Body of pancreas (tissue), 4 donors: ENCODE results near the gene PHTF1. TPM values are rescaled to one million over a fixed set of nuclear protein-coding genes. Genes with fewer than 3 reads are reported as not detected.

Source experiments
- ATAC-seq: fragments of 150-250 bp; one replicate; pipeline ENCODE4 v1.9.1; 2016
- DNase-seq, 4 donors: peaks; one replicate each; pipeline ENCODE4 v3.0.0-alpha.2; 2019
- H3K27ac ChIP-seq, 4 donors: fragments of 200-600 bp; sonication (generic); 1 replicate in 3 of 4; 2 replicates in 1 of 4; pipeline versions ENCODE4 v1.5.1 to v1.6.1; 2016 to 2019; ENCODE audit warnings: mild to moderate bottlenecking in 1 of 4, mixed read lengths in 1 of 4, moderate library complexity in 1 of 4
- H3K27me3 ChIP-seq, 2 donors: fragments of 200-600 bp; sonication (generic); one replicate each; pipeline ENCODE4 v1.6.0; 2016; ENCODE audit warnings: mild to moderate bottlenecking in 1 of 2
- H3K36me3 ChIP-seq, 2 donors: fragments of 200-600 bp; sonication (generic); replicated peaks in 1 of 2; 2 replicates each; pipeline ENCODE4 v1.5.1; 2016; ENCODE audit warnings: low read depth in 2 of 2; ENCODE audit not compliant: insufficient read depth in 1 of 2
- H3K4me1 ChIP-seq: fragments of 200-600 bp; sonication (generic); one replicate; pipeline ENCODE4 v1.6.0; 2016
- H3K4me3 ChIP-seq, 2 donors: fragments of 200-600 bp; sonication (generic); 1 replicate in 1 of 2; 2 replicates in 1 of 2; pipeline ENCODE4 v1.5.1; 2016 to 2019
- H3K9me3 ChIP-seq, 3 donors: fragments of 200-600 bp; sonication (generic); 1 replicate in 2 of 3; 2 replicates in 1 of 3; pipeline ENCODE4 v1.5.1; 2016
- POLR2A ChIP-seq, 3 donors: fragments of 450-650 bp; IDR thresholded peaks; one replicate each; pipeline ENCODE4 v1.6.1; 2016; ENCODE audit warnings: antibody characterized with exemption in 3 of 3, mild to moderate bottlenecking in 2 of 3
- WGBS, 2 donors: methylation state at CpG; one replicate each; pipeline ENCODE4 v1.1.5; 2017; 5-methylcytosine and 5-hydroxymethylcytosine counted together
- intact Hi-C: fragments of 100-400 bp; cut with DNase I; formaldehyde crosslinking; loops from one replicate; pipeline ENCODE4 v1.15.1; 2023
- total RNA-seq, 2 donors: library from RNA; depleted of rRNA; stranded (reverse); fragments of >200 nt; gene quantifications; one replicate each; pipeline ENCODE4 v1.1.0, GENCODE V29; 2016
- TF ChIP-seq, protein P1 (sequence below), 7 experiments: fragments of 450-650 bp in 4 of 7; fragments of 200-600 bp in 3 of 7; sonication (generic) in 3 of 7; IDR thresholded peaks; one replicate each; pipeline ENCODE4 v1.5.1; 2016 to 2019; ENCODE audit warnings: antibody characterized with exemption in 7 of 7

PHTF1 gene
- total RNA-seq, 2 donors from 2014 or later, result 9.3 to 29.7 TPM

DNA sequence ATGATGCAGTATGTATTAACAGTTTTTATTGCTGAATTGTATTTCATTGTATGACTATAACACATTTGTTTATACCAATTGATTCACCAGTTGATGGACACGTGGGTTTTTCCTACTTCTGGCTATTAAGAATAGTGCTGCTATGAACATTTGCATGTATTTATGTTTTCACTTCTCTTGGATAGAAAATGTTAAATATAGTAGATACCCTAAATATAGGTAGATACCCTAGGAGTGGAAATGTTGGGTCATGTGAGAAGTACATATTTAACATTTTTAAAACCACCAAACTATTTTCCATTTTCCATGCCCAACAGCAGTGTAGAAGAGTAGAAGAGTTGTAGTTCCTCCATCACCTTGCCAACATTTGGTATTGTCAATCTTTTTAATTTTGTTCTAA is 7.8 kb downstream of the PHTF1 start:
- Histone ChIP-seq H3K36me3 (no peaks in the 10 kb centered on the region), H3K4me3 (no peak overlapping the region), H3K27me3 (no peaks in the 10 kb centered on the region), H3K9me3 (no peaks in the 10 kb centered on the region), H3K4me1 (no peaks in the 10 kb centered on the region), H3K27ac (no peak overlapping the region)
- intact Hi-C loops, result no loop called here
- DNase-seq, result no peak
- no peak for ATAC-seq
- no peak for TF ChIP-seq POLR2A (IDR thresholded peaks at IDR 0.05)
- TF ChIP-seq, protein P1, sequence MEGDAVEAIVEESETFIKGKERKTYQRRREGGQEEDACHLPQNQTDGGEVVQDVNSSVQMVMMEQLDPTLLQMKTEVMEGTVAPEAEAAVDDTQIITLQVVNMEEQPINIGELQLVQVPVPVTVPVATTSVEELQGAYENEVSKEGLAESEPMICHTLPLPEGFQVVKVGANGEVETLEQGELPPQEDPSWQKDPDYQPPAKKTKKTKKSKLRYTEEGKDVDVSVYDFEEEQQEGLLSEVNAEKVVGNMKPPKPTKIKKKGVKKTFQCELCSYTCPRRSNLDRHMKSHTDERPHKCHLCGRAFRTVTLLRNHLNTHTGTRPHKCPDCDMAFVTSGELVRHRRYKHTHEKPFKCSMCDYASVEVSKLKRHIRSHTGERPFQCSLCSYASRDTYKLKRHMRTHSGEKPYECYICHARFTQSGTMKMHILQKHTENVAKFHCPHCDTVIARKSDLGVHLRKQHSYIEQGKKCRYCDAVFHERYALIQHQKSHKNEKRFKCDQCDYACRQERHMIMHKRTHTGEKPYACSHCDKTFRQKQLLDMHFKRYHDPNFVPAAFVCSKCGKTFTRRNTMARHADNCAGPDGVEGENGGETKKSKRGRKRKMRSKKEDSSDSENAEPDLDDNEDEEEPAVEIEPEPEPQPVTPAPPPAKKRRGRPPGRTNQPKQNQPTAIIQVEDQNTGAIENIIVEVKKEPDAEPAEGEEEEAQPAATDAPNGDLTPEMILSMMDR (IDR thresholded peaks at IDR 0.05), result no peak
- 88 to 92% methylated on average over 1 of the region's 1 CpG for WGBS, 2 donors

DNA sequence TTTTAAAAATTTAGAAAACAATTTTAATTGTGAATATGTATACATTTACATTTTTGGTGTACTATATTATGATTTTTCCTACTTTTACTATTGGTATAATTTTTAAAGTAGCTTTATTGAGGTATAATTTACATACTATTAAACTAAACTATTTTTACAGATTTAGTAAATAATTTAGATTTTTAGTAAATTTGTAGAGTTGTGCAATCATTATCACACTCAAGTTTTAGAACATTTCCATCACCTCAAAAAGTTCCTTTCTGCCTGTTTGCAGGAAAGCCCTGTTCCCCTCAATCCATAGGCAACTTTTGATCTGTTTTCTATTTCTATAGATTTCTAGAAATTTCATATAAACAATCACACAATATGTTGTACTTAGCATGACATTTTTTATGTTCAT is 8.2 kb downstream of the PHTF1 start:
- H3K9me3 ChIP-seq, result no peaks in the 10 kb centered on the region
- no peaks in the 10 kb centered on the region for H3K4me1 ChIP-seq
- no peak overlapping the region for H3K4me3 ChIP-seq
- no peak overlapping the region for H3K27ac ChIP-seq
- intact Hi-C loops, result no loop called here
- H3K27me3 ChIP-seq, result no peaks in the 10 kb centered on the region
- TF ChIP-seq, protein P1 (IDR thresholded peaks at IDR 0.05), result no peak
- TF ChIP-seq POLR2A (IDR thresholded peaks at IDR 0.05), result no peak
- ATAC-seq, result no peak
- no peaks in the 10 kb centered on the region for H3K36me3 ChIP-seq
- DNase-seq, result no peak

DNA sequence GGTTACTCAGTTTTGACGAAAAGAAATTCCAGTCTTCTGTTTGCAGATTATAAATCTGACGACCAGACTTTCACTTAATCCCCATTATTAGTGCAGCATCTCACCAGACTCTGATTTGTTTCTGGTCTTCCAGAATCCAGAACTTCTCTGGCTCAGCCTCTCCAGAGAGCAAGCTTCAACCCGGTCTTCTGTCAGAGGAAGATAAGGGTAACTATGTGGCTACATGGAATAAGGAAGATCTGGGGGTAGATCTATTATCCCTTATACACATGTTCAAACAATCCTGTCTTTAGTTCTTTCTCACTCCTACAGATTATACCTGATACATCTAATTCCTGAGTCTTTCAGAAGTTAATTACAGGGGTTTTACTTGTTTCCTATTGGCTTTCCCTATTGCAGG is 9.9 kb downstream of the PHTF1 start:
- Histone ChIP-seq H3K4me1 (no peaks in the 10 kb centered on the region), H3K9me3 (no peaks in the 10 kb centered on the region), H3K36me3 (no peaks in the 10 kb centered on the region), H3K27me3 (no peaks in the 10 kb centered on the region), H3K4me3 (no peak overlapping the region), H3K27ac (no peak overlapping the region)
- no peak for TF ChIP-seq POLR2A (IDR thresholded peaks at IDR 0.05)
- TF ChIP-seq, protein P1 (IDR thresholded peaks at IDR 0.05), result no peak
- no peak for ATAC-seq
- DNase-seq, result no peak
- intact Hi-C loops, result no loop called here
- 77 to 81% methylated on average over 3 of the region's 3 CpGs for WGBS, 2 donors

DNA sequence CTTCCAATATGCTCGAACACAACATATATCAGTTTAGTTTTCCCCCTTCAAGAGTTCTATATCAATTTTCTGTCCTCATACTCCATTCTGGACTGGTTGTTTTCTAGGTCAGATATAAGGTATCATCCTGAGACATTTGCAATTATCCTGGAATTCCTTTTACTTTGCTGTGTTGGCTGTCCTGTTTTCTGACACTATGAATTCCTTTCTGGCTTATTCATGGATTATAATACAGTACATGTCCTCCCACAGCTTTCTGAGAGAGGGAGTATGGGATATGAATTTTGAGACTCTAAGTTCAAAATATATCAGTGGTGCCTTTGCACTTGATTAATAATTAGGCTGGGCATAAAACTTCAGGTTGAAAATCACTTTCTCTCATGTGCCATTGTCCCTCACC is 11.9 kb downstream of the PHTF1 start:
- 86 to 88% methylated on average over 1 of the region's 1 CpG for WGBS, 2 donors
- Histone ChIP-seq H3K27me3 (no peaks in the 10 kb centered on the region), H3K9me3 (no peaks in the 10 kb centered on the region), H3K4me1 (no peaks in the 10 kb centered on the region), H3K27ac (no peak overlapping the region), H3K4me3 (no peak overlapping the region), H3K36me3 (no peaks in the 10 kb centered on the region)
- ATAC-seq (no peak), DNase-seq (no peak)
- TF ChIP-seq, protein P1 (IDR thresholded peaks at IDR 0.05), result no peak
- TF ChIP-seq POLR2A (IDR thresholded peaks at IDR 0.05), result no peak
- intact Hi-C loops, result no loop called here

DNA sequence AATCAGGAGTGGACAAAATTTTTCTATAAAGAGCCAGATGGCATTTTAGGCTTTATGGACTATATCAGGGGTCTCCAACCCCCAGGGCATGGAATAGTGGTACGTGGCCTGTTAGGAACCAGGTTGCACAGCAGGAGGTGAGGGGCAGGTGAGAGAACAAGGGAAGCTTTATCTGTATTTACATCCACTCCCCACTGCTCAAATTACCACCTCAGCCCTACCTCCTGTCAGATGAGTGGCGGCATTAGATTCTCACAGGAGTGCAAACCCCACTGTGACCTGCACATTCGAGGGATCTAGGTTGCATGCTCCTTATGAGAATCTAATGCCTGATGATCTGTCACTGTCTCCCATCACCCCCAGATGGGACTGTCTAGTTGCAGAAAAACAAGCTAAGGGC is 13.9 kb downstream of the PHTF1 start:
- no peaks in the 10 kb centered on the region for H3K9me3 ChIP-seq
- H3K27me3 ChIP-seq, result no peaks in the 10 kb centered on the region
- no peaks in the 10 kb centered on the region for H3K4me1 ChIP-seq
- H3K36me3 ChIP-seq, result no peaks in the 10 kb centered on the region
- DNase-seq (no peak), ATAC-seq (no peak)
- H3K27ac ChIP-seq, result no peak overlapping the region
- intact Hi-C loops, result no loop called here
- no peak overlapping the region for H3K4me3 ChIP-seq
- TF ChIP-seq POLR2A (IDR thresholded peaks at IDR 0.05), result no peak
- TF ChIP-seq, protein P1 (IDR thresholded peaks at IDR 0.05), result no peak
- WGBS, 2 donors, result 76 to 81% methylated on average over 3 of the region's 3 CpGs
